NK-92 (cell line): ENCODE measurements around the gene ENTREP1.
"Not testable (repeated sequence)": the region's sequence is repeated elsewhere in the genome, so short reads cannot be mapped to it uniquely, and the experiment has no call there.

Experiments
- DNase-seq: peaks from one replicate; lab custom pipeline; 2025; ENCODE audit not compliant: unreplicated experiment; lab: John Stamatoyannopoulos, UW

Gene ENTREP1

GRCh38 chr9:69400470-69400869 lies 75.5 kb downstream of the ENTREP1 start:
- DNase-seq = no peak

DNA sequence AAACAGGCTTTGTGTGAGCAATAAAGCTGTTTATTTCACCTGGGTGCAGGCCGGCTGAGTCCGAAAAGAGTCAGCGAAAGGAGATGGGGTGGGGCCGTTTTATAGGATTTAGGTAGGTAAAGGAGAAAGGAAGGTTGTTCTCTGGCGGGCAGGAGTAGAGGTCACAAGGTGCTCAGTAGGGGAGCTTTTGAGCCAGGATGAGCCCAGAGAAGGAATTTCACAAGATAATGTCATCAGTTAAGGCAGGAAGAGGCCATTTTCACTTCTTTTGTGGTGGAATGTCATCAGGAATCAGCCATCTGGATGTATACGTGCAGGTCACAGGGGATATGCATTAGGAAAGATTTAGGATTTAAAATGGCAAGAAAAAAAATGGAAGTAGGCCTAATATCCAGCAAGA lies 84.9 kb downstream of the ENTREP1 start:
- DNase-seq = not testable (repeated sequence)

DNA sequence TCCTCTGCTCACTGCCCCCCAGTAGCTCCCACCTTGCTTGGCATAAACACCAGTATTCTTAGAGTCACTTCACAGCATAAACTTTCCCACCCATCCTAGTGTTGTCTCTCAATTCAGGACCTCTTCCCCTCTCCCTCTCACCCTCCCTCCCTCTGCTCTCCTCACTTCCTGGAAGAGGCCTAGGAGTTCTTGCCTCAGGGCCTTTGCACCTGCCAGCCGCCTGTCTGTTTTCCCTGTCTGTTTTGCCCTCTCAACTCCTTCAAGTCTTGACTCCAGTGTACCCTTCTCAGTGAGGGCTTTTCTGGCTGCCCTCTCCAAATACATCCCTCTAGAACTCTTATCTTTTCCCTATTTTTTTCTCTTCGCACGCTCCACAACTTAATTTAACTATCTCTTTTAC lies 86.2 kb downstream of the ENTREP1 start:
- no peak for DNase-seq

GRCh38 chr9:69411931-69412740 lies 87.1 kb downstream of the ENTREP1 start:
- DNase-seq = no peak

- DNase-seq = no peak
Observed at GRCh38 chr9:69412741-69413150, 87.7 kb downstream of the ENTREP1 start.

DNA sequence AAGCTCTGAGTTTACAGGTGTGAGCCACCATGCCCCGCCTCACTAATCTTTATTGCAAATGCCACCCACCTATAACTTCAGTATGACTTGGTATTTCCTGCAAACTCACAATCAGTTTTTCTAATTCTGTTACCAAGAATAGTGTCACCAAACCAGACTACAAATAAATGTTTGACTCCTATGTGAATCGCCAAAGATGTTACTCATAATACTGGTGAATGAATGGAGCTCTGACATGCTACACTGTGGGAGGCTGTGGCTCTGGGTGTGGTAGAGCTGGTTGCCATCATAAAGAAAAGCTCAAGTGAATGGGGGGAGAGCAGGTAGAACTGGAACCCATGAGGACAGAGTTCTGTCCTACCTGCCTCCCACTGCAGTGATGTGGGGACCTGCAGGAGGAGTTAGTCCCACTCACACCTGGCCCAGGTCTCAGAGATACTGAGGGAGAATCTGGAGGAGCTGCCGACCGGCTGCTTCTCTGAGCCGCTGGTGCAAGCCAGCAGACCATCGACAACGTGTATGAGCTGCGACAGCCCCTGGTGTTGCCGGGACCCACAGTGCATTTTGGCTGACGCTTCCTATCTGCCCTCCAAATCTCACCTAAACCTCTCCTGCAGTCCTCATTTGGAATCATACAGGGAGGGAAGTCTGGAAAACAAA lies 95.7 kb downstream of the ENTREP1 start:
- no peak for DNase-seq

GRCh38 chr9:69421908-69422801 lies 97.1 kb downstream of the ENTREP1 start:
- DNase-seq = no peak

- no peak for DNase-seq
Observed at GRCh38 chr9:69425136-69425801, 100.3 kb downstream of the ENTREP1 start.

- no peak for DNase-seq
Observed at GRCh38 chr9:69427286-69427685, 102.3 kb downstream of the ENTREP1 start.

GRCh38 chr9:69428017-69428785 lies 103.2 kb downstream of the ENTREP1 start:
- DNase-seq = no peak

DNA sequence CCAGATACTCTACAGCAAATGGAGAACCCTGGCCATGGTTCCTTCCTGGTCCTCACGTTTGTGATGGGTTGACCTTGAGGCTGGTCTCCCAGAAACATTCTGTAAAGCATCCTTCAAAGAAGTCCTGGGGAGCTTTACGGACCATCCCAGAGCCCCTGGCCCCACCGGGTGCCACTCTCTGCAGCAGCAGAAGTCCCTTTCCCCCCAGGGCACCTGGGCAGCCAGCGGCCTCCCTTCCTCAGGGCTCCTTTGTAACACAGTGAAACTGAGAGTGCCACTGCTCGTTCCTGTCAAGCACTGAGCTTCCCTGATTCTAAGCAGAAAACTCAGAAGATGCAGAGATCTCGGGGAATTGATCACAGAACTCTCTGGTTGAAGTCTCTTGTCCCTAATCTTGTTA lies 104.3 kb downstream of the ENTREP1 start:
- DNase-seq = no peak

DNA sequence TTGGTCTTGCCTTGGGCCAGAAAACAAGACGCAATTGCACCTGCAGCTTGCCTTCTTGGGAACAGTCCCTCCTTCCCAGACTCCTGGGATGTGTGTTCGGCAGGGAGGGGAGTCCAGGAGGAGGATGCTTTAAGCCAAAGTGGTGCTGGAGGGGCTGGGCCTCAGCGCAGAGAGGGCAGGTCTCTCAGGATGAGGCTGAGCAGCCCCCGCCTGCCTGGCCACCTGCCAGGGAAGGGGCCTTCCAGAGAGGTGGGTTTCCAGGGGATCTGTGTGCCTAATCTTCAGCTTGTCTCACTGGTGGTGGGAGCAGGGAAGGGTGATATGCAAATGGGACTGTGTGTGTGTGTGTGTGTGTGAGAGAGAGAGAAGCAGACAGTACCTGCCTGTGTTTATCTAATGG lies 105.2 kb downstream of the ENTREP1 start:
- DNase-seq = no peak

GRCh38 chr9:69431203-69431602 lies 106.2 kb downstream of the ENTREP1 start:
- no peak for DNase-seq

GRCh38 chr9:69431777-69432176 lies 106.8 kb downstream of the ENTREP1 start:
- DNase-seq = no peak

GRCh38 chr9:69432623-69433022 lies 107.6 kb downstream of the ENTREP1 start:
- DNase-seq = no peak

DNA sequence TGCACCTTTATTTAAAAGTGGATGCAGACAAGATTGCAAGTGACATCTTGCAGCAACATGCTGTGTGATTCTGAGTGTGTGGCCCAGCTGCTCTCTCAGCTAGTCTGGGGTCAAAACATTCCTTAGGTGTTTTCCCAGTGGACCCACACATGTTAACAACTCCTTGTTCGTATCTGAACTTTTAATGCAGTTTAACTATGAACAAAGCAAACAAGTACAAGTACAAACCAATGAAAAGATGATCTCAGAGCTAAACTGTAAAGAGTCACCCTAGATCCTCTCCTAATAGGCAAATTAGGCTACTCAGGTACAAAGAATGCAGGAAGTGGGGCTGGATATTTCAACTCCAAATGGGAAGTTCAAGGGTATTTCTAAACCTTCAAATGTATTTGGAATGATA lies 108.4 kb downstream of the ENTREP1 start:
- no peak for DNase-seq

DNA sequence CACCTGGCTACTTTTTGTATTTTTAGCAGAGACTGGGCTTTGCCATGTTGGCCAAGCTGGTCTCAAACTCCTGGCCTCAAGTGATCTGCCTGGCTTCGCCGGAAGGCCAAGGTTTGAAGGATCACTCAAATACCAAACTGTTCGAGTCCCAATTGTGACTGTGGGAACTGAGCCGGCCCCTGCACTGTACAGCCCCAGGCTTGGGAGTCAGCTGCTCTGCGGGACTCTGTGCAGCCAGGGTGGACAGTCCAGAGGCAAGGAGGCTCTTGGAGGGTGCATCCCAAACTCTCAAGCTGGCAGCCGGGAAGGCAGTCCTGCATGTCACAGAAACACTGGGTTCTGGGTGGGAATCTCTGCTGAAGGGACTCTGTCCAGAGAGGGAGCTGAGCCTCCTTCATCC lies 109.0 kb downstream of the ENTREP1 start:
- no peak for DNase-seq

DNA sequence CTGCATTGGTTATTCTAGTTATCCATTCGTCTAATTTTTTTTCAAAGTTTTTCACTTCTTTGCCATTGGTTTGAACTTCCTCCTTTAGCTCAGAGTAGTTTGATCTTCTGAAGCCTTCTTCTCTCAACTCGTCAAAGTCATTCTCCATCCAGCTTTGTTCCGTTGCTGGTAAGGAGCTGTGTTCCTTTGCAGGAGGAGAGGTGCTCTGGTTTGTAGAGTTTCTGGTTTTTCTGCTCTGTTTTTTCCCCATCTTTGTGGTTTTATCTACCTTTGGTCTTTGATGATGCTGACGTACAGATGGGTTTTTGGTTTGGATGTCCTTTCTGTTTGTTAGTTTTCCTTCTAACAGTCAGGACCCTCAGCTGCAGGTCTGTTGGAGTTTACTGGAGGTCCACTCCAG lies 114.6 kb downstream of the ENTREP1 start:
- not testable (repeated sequence) for DNase-seq

DNA sequence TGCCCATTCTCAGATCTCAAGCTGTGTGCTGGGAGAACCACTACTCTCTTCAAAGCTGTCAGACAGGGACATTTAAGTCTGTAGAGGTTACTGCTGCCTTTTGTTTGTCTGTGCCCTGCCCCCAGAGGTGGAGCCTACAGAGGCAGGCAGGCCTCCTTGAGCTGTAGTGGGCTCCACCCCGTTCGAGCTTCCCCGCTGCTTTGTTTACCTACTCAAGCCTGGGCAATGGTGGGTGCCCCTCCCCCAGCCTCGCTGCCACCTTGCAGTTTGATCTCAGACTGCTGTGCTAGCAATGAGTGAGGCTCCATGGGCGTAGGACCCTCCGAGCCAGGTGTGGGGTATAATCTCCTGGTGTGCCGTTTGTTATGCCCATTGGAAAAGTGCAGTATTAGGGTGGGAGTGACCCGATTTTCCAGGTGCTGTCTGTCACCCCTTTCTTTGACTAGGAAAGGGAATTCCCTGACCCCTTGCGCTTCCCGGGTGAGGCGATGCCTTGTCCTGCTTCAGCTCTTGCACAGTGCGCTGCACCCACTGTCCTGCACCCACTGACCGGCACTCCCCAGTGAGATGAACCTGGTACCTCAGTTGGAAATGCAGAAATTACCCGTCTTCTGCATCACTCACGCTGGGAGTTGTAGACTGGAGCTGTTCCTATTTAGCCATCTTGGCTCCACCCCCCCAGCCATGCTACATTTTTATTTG lies 115.4 kb downstream of the ENTREP1 start:
- DNase-seq = not testable (repeated sequence)
